ENCODE data around the gene CCDC81.

The CCDC81 gene

GRCh38 chr11:86440843-86441242 lies 66.2 kb downstream of the CCDC81 start:
- no peak for DNase-seq (ENCODE audit: low spot score)

- no peak for DNase-seq (ENCODE audit: low spot score)
These were observed 67.7 kb downstream of the CCDC81 start for GRCh38 chr11:86442420-86442819.

- DNase-seq (ENCODE audit: low spot score): peak; percentile 18
These were observed 68.1 kb downstream of the CCDC81 start for GRCh38 chr11:86442827-86443226.

DNA sequence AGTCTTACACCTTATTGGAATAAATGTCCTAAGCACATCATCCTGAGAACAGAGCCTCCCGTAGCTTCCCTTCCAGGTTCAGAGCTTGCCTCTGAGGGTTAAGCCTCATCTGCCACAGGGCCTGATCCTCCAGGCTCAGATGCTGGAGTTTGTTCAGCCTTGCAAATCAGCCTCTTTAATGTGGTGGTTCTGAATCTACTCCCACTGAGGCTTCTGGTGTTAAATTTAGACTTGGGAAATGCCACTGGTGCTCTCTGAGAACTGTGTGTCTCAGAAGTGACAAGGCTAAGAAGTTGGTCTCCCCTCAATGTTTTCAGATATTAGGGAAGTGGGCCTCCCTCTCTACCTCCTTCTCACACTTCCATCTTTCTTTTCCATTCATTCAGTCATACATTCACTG lies 68.7 kb downstream of the CCDC81 start:
- DNase-seq (ENCODE audit: low spot score): no peak

- no peak for DNase-seq (ENCODE audit: low spot score)
These were observed 70.3 kb downstream of the CCDC81 start for GRCh38 chr11:86444981-86445380.

GRCh38 chr11:86446163-86446923 lies 71.7 kb downstream of the CCDC81 start:
- no peak for DNase-seq (ENCODE audit: low spot score)

DNA sequence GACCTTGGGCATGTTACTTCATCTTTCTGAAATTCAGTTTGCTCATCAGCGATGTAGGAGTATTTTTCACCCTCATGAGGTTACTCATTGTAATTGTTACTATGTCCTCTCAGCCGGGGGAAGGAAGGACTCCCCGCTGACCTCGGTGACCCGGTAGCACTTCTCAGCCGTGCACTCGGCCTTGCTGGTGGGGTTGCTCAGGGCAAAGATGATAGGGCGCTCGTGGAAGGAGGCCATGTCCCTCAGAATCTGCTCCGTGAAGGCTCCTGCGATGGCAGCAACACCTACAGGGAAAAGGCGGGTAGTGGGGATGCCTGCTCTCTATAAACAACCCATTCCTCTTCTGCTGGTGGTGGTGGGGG lies 72.2 kb downstream of the CCDC81 start:
- no peak for DNase-seq (ENCODE audit: low spot score)

DNA sequence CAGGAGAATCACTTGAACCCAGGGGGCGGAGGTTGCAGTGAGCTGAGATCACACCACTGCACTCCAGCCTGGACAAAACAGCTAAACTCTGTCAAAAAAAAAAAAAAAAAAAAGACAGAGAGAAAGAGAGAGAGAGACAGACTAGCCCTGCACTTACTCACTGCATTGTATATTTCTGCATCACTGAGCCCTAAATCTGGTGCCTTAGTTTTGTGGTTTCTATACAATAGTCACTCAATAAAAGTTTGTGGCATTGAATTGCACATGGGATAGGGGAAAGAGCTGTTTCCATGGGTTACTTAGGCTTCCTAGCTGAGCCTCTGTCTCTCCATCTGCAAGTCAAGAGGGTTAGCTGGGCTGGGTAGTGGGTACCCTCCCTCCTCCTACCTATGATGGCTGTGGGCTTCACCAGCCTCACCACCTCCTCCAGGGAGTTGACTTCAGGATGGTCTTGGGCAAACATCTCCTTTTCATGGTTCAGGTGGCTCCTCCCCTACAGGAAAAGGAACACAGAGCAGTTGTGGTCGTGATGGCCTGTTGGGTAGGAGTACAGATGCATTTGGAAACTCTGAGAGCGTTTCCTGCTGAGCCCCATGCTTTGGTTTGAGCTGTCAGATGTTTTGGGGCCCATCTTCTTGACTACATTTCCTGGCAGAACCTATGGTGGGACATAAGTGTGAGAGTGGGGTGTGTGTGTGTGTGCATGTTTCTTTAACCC lies 73.2 kb downstream of the CCDC81 start:
- DNase-seq (ENCODE audit: low spot score): no peak

DNA sequence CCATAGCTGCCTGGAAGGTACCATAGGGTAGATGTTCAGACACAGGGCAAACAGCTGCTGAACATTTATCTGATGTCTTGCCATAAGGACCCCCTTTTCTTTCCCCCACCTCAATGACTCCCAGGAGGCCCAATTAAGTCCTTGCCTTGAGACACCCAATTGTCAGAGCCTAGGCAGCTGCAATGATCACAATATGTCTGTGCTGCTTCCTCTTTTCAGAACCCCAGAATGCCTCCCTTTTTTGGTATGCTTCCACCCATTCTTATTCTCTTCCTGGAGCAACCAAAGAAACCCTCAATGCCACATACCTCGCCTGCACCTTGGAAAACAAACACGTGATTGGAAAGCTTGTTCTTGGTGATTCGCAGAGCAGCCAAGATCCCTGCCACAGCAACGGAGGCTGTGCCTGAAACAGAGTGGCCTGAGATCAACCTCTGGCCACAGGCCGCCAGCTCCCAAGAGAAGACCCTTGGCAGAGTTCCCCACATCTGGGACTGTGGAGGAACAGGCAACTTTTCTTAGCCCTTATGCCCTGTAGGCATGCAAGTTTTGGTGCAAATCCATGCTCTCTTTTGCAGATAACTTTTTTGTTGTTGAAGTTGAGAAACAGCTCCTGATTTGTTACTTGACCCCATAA lies 75.4 kb downstream of the CCDC81 start:
- no peak for DNase-seq (ENCODE audit: low spot score)

GRCh38 chr11:86453290-86454030 lies 78.8 kb downstream of the CCDC81 start:
- no peak for DNase-seq (ENCODE audit: low spot score)

- peak; percentile 72 for DNase-seq (ENCODE audit: low spot score)
These were observed 81.6 kb downstream of the CCDC81 start for GRCh38 chr11:86456075-86456939.

DNA sequence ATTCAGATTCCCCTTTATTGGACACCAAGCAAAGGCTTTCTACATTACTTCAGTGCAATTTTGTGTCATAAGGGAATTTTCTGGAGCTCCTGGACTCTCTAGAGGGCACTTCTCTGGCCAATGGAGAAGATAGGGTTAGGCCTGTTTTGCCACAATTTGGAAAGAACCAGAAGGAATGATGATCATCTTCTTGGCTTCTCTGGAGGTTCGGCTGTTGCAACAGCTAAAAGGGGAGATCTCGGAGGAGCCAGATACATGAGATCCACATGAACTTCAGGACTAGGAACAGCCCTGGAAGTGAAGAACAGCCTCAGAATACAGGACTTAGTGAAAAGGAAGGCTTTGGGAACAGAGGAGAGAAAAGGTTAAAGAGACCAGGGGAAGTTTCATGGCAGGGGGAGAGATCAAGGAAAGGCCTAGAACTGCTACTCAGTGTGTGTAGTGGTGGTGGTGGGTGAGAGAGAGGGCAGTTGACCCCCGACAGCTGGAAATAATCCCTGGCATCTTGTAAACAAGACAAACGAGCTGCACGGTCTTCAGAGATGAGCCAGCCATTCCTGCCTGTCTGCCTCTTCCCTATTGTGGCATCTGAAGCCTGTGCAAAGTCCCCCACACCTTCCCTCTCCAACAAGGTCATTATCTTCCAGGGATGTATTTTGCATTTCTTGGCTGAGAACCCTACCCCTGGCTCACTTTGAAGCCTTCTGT lies 83.8 kb downstream of the CCDC81 start:
- no peak for DNase-seq (ENCODE audit: low spot score)

DNA sequence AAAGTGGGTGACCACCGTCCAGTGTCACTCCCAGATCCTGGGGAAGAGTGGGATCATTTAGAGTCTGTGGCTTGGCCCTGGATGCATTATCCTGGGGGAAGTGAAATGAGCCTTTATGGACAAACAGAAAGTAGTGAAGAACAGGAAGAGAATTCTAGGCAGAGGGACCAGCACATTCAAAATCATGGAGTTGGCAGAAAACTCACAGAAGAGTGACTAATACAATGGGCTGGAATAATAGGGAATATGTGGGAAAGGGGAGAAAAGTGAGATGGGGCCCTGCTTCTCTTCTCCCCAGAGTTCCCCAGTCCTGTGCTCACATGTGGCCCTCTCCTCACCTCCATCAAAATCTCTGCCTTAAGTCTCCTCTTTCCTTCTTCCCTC lies 84.3 kb downstream of the CCDC81 start:
- peak; percentile 13 for DNase-seq (ENCODE audit: low spot score)

DNA sequence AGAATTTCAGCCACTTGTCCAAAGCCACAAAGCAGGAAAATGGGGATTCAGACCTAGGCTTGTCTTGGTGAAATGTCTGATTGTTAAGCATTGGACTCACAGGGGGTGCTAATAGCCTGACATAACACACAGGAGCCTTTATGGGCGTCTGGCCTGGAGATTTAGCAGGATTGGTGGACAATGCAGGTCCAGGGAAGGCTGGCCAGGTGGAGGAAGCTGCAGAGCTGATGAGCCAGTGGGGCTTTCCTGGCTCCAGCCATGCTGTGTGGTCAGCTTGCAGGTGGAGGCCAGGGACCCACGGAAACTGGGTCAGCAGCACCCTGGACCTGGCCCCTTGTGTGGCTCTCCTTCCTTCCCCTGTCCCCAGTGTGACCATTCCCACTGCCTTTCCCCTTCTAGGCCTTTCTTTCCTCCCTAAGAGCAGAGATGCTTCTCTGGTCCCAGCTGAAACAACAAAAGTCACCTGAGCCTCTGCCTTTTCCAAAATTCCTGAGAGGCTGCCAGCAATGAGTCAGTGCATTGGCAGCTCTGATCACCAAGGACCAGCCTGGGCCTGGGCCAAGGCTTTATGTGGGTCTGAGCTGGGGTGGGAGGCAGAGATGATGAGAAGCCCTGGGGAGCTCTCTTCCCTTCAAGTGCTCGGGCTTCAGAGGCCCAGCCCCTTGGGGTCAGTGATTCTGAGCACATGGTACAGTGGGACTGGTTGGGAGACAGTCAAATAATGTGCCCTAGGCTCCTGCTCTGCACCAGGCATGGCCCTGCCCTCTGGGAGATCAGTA lies 85.2 kb downstream of the CCDC81 start:
- peak; percentile 83 for DNase-seq (ENCODE audit: low spot score)

DNA sequence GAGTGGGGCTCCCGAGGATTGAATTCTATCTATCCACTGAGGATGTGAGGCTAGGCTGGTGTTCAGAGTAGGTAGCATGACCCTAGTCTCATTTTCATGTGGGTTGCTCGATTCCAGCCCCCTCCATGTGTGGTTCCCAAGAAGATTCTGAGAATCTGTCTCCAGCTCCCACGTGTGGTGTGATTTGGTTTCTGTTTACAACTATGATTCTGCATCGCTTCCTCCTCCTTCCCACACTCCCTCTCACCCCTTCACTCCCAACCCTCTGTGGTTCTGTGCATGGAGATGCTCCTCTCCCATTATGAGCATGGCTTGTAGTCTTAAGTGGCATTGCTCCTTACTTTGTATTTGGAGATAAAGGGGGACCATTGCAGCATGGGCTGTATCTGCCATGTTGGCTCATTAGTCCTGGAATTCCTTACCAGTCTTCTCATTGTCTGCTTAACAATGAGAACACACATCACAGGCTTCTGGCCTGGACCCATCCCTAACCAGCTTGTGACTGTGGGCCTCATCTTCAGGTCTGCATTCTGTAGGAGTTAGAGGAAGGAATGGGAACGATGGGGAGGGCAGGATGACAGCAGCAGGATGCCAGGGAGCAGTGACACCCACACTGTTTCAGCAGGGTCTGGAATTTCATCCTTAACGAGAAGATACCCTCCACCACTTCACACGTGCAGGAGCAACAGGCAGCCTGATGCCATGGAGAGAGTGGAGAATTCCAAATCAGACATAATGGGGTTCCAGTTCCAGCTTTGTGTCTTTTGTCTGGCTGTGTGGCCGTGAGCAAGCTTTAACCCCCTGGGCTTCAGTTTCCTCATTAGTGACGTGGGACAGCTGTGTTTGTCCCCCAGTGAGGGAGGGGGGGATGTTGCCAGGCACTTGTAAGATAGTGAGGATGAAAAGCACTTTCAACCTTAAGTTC lies 86.0 kb downstream of the CCDC81 start:
- peak; percentile 36 for DNase-seq (ENCODE audit: low spot score)

- no peak for DNase-seq (ENCODE audit: low spot score)
These were observed 87.2 kb downstream of the CCDC81 start for GRCh38 chr11:86461892-86462291.

DNA sequence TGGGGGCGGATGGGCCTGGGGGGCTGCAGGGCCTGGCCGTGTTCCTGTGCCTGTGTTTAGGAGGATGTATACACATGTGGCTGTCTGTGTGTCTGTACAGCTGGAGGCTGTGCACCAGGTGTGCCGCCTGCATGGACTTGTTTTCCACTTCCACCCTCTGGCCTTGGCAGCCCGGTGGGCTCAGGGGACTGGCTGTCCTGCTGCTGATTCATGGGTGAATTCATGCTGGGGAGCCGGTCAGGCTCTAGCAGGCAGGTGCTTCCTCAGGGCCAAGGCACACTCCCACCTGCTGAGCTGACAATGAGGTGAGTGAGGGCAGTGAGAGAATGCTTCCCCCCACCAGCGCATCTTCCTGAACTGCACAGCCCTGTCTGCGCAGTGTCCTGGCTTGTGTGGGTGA lies 88.4 kb downstream of the CCDC81 start:
- DNase-seq (ENCODE audit: low spot score): no peak

DNA sequence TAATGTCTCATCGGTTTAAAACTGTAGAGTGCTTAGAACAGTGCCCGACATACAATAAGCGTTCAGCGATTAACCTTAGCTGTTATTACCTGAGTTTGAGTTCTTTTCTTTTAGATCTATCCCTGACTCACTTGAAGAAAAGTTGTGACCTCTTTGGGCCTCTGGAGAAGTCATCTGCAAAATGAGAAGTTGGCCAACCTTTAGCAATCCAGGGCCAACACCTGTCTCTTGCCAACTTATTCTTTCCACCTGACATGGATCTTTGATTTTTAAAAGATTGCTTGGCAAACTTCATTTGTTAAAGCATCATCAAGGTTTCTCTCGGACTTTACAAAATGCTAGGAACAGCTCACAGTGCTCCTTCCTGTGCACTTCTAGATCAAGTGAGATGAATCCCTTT lies 89.3 kb downstream of the CCDC81 start:
- DNase-seq (ENCODE audit: low spot score): no peak
